D341Med (cell line): Measurements from ENCODE around the gene SLC39A10.
"Not testable (repeated sequence)": the region's sequence is repeated elsewhere in the genome, so short reads cannot be mapped to it uniquely, and the experiment has no call there.

Experiments
- DNase-seq: peaks from one replicate; pipeline ENCODE4 v3.0.0; 2012; ENCODE audit warnings: low spot score

The SLC39A10 gene

GRCh38 chr2:195674491-195675221 is 17.6 kb downstream of the SLC39A10 start:
- no peak for DNase-seq

GRCh38 chr2:195675783-195676427 is 18.9 kb downstream of the SLC39A10 start:
- no peak for DNase-seq

- DNase-seq = no peak
These were observed 20.3 kb downstream of the SLC39A10 start for GRCh38 chr2:195677290-195677689.

GRCh38 chr2:195677884-195678283 is 20.9 kb downstream of the SLC39A10 start:
- no peak for DNase-seq

DNA sequence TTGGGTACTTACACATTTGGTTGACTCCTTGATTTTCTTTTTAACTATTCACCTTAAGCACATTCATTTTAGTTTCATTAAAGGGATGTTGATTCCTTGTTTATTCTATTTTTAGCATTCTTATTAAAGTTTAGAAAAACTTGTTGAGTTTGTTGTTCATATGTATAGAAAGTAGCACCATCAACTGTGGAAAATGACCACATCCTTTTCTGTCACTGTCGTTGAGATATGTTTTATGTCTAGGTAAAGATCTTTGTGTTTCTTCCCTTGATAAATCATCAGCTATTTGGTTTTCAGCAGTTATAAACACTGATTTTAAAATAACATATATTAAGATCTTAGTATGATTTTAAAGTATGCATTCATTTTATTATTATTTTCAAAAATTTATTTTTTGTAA is 25.1 kb downstream of the SLC39A10 start:
- DNase-seq = no peak

DNA sequence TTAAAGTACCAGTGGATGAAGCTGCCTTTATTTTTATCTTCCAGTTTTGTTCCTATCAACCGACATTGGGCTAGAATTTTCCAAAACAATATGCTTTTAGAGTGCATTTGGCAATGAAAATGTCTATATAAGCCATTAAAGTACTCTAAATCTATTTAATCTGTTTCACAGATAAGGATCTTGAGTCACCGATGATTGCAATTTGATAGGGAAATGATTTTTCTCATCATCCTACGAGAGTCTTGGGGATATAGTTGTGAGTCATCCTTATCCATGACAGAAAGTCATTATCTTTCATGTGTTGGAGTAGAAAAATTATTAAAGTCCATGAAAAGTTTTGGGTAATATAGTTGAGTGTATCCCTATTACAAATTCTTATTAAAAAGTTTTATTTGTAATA is 26.1 kb downstream of the SLC39A10 start:
- no peak for DNase-seq

GRCh38 chr2:195686564-195686963 is 29.5 kb downstream of the SLC39A10 start:
- DNase-seq = no peak

DNA sequence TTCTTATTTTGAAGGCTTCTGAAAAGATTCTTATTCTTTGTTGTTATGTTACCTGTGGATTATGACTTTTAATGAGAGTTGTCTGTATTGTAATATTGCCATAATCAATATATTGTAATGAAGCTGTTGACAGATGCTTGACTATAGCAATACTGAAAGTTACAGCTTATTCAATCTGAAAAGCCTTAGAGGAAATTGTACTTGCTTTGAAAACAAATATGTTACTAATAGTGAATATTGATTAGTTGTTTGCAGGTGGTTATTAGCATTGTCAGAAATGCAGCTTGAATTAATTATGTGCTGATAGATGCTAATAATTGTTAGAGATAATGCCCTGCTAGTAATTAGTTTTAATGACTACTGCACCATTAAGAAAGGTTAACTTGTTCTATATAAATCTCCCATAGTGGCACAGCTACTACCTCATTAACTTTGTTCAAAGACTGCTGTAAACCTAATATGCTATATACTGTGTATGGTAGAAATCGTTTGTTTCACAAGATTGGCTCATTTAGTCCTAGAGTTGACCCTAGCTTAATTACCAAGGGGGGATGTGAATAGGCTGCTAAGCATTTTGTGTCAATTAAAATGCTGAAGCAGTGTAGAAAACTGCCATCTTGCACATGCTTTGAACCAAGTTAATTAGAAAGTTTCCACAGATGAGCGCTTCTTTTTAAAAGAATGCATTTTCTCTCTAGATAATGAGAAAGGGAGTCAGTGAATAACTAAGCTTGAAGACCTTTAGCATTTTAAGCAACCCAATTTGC is 30.5 kb downstream of the SLC39A10 start:
- no peak for DNase-seq

GRCh38 chr2:195692531-195692930 is 35.5 kb downstream of the SLC39A10 start:
- not testable (repeated sequence) for DNase-seq

GRCh38 chr2:195694553-195694952 is 37.5 kb downstream of the SLC39A10 start:
- no peak for DNase-seq

GRCh38 chr2:195695002-195695631 is 38.1 kb downstream of the SLC39A10 start:
- DNase-seq = no peak

- no peak for DNase-seq
These were observed 39.0 kb downstream of the SLC39A10 start for GRCh38 chr2:195696012-195696411.

DNA sequence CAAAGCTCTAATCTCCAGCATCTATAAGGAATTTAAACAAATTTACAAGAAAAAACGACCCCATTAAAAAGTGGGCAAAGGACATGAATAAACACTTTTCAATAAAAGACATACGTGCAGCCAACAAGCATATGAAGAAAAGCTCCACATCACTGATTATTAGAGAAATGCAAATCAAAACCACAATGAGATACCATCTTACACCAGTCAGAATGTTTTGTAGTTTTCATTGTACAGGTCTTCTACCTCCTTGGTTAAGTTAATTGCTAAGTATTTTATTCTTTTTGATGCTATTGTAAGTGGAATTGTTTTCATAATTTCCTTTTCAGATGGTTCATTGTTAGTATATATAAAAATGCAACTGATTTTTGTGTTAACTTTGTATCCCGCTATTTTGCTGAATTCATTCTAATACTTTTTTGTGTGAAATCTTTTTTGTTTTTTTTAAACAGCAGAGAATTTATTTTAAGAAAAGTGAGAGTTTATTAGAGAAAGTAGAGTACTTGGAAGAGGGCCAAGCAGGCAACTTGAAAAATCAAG is 40.7 kb downstream of the SLC39A10 start:
- DNase-seq = no peak

DNA sequence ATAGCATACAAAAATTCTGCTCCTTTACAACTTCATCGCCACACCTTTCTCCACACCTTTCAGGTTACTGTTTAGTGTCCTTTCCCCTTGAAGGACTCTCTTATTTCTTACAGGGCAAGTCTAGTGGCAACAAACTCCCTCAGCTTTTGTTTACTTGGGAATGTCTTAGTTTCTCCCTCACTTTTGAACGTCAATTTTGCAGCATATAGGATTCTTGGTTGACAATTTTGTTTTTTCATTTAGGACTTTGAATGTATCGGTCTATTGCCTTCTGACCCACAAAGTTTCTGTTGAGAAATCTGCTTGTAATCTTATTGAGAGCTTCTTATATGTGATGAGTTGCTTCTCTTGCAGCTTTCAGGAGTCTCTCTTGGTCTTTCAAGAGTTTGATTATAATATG is 43.5 kb downstream of the SLC39A10 start:
- no peak for DNase-seq

GRCh38 chr2:195706161-195706900 is 49.3 kb downstream of the SLC39A10 start:
- DNase-seq = no peak

DNA sequence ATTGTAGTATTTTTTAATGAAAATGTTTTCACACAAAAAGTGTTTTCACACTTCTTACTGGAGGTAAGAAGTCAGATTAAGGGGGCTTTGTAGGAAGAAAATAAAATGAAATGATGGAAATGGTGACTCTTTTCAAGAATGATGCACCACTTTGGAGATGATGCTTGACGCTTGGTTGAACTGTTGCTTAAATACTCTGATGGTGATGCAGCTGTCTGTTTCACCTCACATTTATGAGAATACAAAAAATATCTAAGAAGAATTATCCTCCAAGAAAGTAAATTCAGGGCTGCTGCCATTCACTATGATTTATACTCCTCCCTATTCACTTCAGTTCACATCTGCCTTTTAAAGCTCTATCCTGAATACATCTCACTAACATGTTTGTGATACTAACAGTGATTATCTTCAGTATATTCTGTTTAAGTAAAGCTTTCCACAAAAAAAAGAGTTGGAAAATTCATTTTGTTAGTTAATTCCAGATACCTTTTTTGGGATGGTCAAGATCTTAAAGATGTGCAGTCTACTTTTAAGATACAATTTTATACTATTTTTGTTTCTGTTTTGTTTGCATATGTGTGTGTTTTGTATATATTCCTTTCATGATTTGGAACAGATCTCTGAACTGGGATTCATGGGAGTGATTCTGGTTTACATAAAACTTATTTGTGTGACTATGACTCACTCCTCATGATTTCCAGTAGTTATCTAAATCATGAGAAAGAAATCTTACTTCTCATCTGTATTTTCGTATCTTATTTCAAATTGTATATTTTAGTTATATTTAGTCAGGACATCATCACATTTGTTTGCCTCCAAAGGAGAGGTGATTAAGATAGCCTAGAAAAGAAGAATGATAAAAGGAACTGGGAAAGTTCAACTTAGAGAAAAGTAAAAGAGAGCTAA is 53.1 kb downstream of the SLC39A10 start:
- no peak for DNase-seq

- no peak for DNase-seq
These were observed 54.5 kb downstream of the SLC39A10 start for GRCh38 chr2:195711478-195711877.

DNA sequence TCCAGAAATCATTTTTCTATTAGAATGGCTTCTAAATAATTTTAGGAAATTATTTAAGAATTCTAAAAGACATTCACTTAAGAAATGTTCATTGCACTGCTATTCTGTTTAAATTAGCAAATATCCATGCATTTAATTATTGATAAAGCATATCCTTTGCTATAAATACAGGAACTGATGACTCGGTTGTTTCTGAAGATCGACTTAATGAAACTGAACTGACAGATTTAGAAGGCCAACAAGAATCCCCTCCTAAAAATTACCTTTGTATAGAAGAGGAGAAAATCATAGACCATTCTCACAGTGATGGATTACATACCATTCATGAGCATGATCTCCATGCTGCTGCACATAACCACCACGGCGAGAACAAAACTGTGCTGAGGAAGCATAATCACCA is 59.4 kb downstream of the SLC39A10 start:
- no peak for DNase-seq

GRCh38 chr2:195721042-195721441 is 64.0 kb downstream of the SLC39A10 start:
- DNase-seq = no peak

- no peak for DNase-seq
These were observed 65.0 kb downstream of the SLC39A10 start for GRCh38 chr2:195722075-195722474.

DNA sequence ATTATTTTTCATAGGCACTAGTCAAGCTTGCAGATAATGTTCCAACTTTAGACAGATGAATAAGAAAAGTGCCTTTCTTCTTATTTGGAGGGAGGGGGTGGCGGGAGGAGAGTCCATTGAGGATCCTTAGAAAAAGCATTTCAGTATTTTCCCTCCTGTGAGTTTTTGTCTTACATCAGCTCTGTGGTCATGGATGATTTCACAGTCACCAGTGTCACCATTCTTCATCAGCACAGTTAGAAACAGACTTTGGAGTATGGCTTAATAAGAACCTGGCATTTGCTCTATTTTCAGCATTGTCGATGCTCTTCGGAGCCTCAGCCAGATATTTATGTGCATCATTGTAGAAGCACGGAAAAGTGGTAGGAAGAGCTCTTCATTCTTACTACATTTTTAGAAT is 70.1 kb downstream of the SLC39A10 start:
- no peak for DNase-seq
